ENCODE measurements around the gene MYO1F. TPM values are rescaled to one million over a fixed set of nuclear protein-coding genes. Genes with fewer than 3 reads are reported as not detected.
"Not testable (repeated sequence)": the region's sequence is repeated elsewhere in the genome, so short reads cannot be mapped to it uniquely, and the experiment has no call there.

The MYO1F gene
- total RNA-seq, 1 donor from 2014 or later, result 0.55 TPM

- no peak overlapping the region for H3K27ac Mint-ChIP-seq
- no peak overlapping the region for H3K4me3 Mint-ChIP-seq (ENCODE audit: low read depth)
- H3K4me1 Mint-ChIP-seq (ENCODE audit: low read depth), result no peaks in the 10 kb centered on the region
- H3K9me3 Mint-ChIP-seq (ENCODE audit: low read depth), result no peaks in the 10 kb centered on the region
- peaks cover 24% of the 10 kb centered on the region for H3K27me3 Mint-ChIP-seq
- peak; percentile 100 for TF ChIP-seq CTCF (IDR thresholded peaks at IDR 0.05; ENCODE audit: unreplicated experiment)
- DNase-seq (ENCODE audit: low spot score, unreplicated experiment), result peak; percentile 76
- no peaks in the 10 kb centered on the region for H3K36me3 Mint-ChIP-seq (ENCODE audit: insufficient read depth)
Measured at GRCh38 chr19:8580710-8581281, 3.6 kb upstream of the MYO1F start.

GRCh38 chr19:8578642-8579265 lies 1.5 kb upstream of the MYO1F start:
- Mint-ChIP-seq H3K27ac (no peak overlapping the region), H3K27me3 (peaks cover 28% of the 10 kb centered on the region), H3K36me3 (ENCODE audit: insufficient read depth) (no peaks in the 10 kb centered on the region), H3K9me3 (ENCODE audit: low read depth) (no peaks in the 10 kb centered on the region), H3K4me1 (ENCODE audit: low read depth) (no peaks in the 10 kb centered on the region), H3K4me3 (ENCODE audit: low read depth) (no peak overlapping the region)
- peak; percentile 65 for DNase-seq (ENCODE audit: low spot score, unreplicated experiment)
- peak; percentile 96 for TF ChIP-seq CTCF (IDR thresholded peaks at IDR 0.05; ENCODE audit: unreplicated experiment)

GRCh38 chr19:8577741-8578140 lies 499 bp upstream of the MYO1F start:
- Mint-ChIP-seq H3K4me3 (ENCODE audit: low read depth) (no peak overlapping the region), H3K9me3 (ENCODE audit: low read depth) (no peaks in the 10 kb centered on the region), H3K36me3 (ENCODE audit: insufficient read depth) (no peaks in the 10 kb centered on the region), H3K27me3 (peaks cover 29% of the 10 kb centered on the region), H3K4me1 (ENCODE audit: low read depth) (no peaks in the 10 kb centered on the region), H3K27ac (no peak overlapping the region)
- no peak for DNase-seq (ENCODE audit: low spot score, unreplicated experiment)
- no peak for TF ChIP-seq CTCF (IDR thresholded peaks at IDR 0.05; ENCODE audit: unreplicated experiment)

- H3K27ac Mint-ChIP-seq, result no peak overlapping the region
- peaks cover 29% of the 10 kb centered on the region for H3K27me3 Mint-ChIP-seq
- H3K36me3 Mint-ChIP-seq (ENCODE audit: insufficient read depth), result no peaks in the 10 kb centered on the region
- H3K4me1 Mint-ChIP-seq (ENCODE audit: low read depth), result no peaks in the 10 kb centered on the region
- no peak overlapping the region for H3K4me3 Mint-ChIP-seq (ENCODE audit: low read depth)
- no peak for TF ChIP-seq CTCF (IDR thresholded peaks at IDR 0.05; ENCODE audit: unreplicated experiment)
- no peak for DNase-seq (ENCODE audit: low spot score, unreplicated experiment)
- H3K9me3 Mint-ChIP-seq (ENCODE audit: low read depth), result no peaks in the 10 kb centered on the region
Measured at GRCh38 chr19:8576273-8576993, 809 bp downstream of the MYO1F start.

GRCh38 chr19:8575467-8575997 lies 1.7 kb downstream of the MYO1F start:
- no peak overlapping the region for H3K27ac Mint-ChIP-seq
- H3K9me3 Mint-ChIP-seq (ENCODE audit: low read depth), result no peaks in the 10 kb centered on the region
- TF ChIP-seq CTCF (IDR thresholded peaks at IDR 0.05; ENCODE audit: unreplicated experiment), result no peak
- no peaks in the 10 kb centered on the region for H3K36me3 Mint-ChIP-seq (ENCODE audit: insufficient read depth)
- DNase-seq (ENCODE audit: low spot score, unreplicated experiment), result no peak
- peaks cover 29% of the 10 kb centered on the region for H3K27me3 Mint-ChIP-seq
- no peaks in the 10 kb centered on the region for H3K4me1 Mint-ChIP-seq (ENCODE audit: low read depth)
- no peak overlapping the region for H3K4me3 Mint-ChIP-seq (ENCODE audit: low read depth)

GRCh38 chr19:8574619-8574922 lies 2.7 kb downstream of the MYO1F start:
- peaks cover 29% of the 10 kb centered on the region for H3K27me3 Mint-ChIP-seq
- H3K36me3 Mint-ChIP-seq (ENCODE audit: insufficient read depth); H3K9me3 Mint-ChIP-seq (ENCODE audit: low read depth); DNase-seq (ENCODE audit: low spot score, unreplicated experiment); H3K4me1 Mint-ChIP-seq (ENCODE audit: low read depth); H3K27ac Mint-ChIP-seq; H3K4me3 Mint-ChIP-seq (ENCODE audit: low read depth): not testable (repeated sequence)
